Stomach (tissue), 9 donors: ENCODE results near the gene SPEM2. TPM values are rescaled to one million over a fixed set of nuclear protein-coding genes. Genes with fewer than 3 reads are reported as not detected.

ENCODE experiments used
- DNase-seq, 2 donors: peaks; one replicate each; pipeline versions ENCODE4 v3.0.0 to v3.0.0-alpha.2; 2013 to 2019
- H3K27ac ChIP-seq, 5 donors: fragments of 200-600 bp in 4 of 5; sonication (generic) in 4 of 5; one replicate each; pipeline ENCODE4 v1.5.1; 2013 to 2019; ENCODE audit warnings: mild to moderate bottlenecking in 1 of 5, moderate library complexity in 1 of 5
- H3K27me3 ChIP-seq, 3 donors: fragments of 200-600 bp; sonication (generic); one replicate each; pipeline ENCODE4 v1.5.1; 2017 to 2019; ENCODE audit warnings: mixed run types in 1 of 3
- H3K36me3 ChIP-seq, 4 donors: fragments of 200-600 bp; sonication (generic); 1 replicate in 3 of 4; 2 replicates in 1 of 4; pipeline ENCODE4 v1.5.1; 2016 to 2019
- H3K4me1 ChIP-seq, 4 donors: fragments of 200-600 bp; sonication (generic); one replicate each; pipeline ENCODE4 v1.5.1; 2016 to 2019
- H3K4me3 ChIP-seq, 4 donors: fragments of 200-600 bp; sonication (generic) in 3 of 4; one replicate each; pipeline ENCODE4 v1.5.1; 2016 to 2019; ENCODE audit warnings: mild to moderate bottlenecking in 1 of 4
- H3K9me3 ChIP-seq, 4 donors: fragments of 200-600 bp; sonication (generic); one replicate each; pipeline ENCODE4 v1.5.1; 2016 to 2019
- EP300 ChIP-seq: sonication (generic); formaldehyde crosslinking; IDR thresholded peaks from one replicate; pipeline ENCODE4 v1.6.1; 2017; ENCODE audit warnings: antibody characterized with exemption
- POLR2A ChIP-seq, 4 donors: fragments of 450-650 bp; IDR thresholded peaks; one replicate each; pipeline ENCODE4 v1.6.1; 2016; ENCODE audit warnings: antibody characterized with exemption in 4 of 4, control low read depth in 2 of 4, mild to moderate bottlenecking in 1 of 4, moderate library complexity in 1 of 4
- POLR2AphosphoS5 ChIP-seq, 3 donors: sonication (generic); formaldehyde crosslinking; IDR thresholded peaks; one replicate each; pipeline ENCODE4 v1.6.1; 2016; ENCODE audit warnings: antibody characterized with exemption in 3 of 3
- WGBS, 5 donors: extraction: QIAGEN DNeasy Blood & Tissue Kit in 3 of 5; methylation state at CpG; one replicate each; pipeline versions ENCODE4 v1.1.5 to v1.1.7; 2013 to 2018; 5-methylcytosine and 5-hydroxymethylcytosine counted together
- intact Hi-C: fragments of 100-400 bp; cut with DNase I; formaldehyde crosslinking; loops from one replicate; pipeline ENCODE4 v1.15.1; 2023; ENCODE audit warnings: low total_unique reads
- polyA plus RNA-seq, 3 donors: library from polyadenylated mRNA; stranded (reverse); fragments of 200-250 nt; gene quantifications; one replicate each; pipeline ENCODE4 v1.2.3, GENCODE V29; 2013
- total RNA-seq, 5 donors: library from RNA; depleted of rRNA; stranded (reverse); fragments of >200 nt; gene quantifications; one replicate each; pipeline versions ENCODE4 v1.1.0 to v1.2.3, GENCODE V29; 2014 to 2016
- TF ChIP-seq, protein P1 (sequence below), 7 experiments: fragments of 450-650 bp in 4 of 7; fragments of 200-600 bp in 3 of 7; sonication (generic) in 3 of 7; IDR thresholded peaks; one replicate each; pipeline ENCODE4 v1.5.1; 2016 to 2019; ENCODE audit warnings: antibody characterized with exemption in 7 of 7, control low read depth in 2 of 7, mild to moderate bottlenecking in 1 of 7
- donor health status: healthy with polysubstance abuse.
- donor health status: Bipolar disorder and iron deficiency.
- donor health status: healthy.

Gene SPEM2
- total and polyA plus RNA-seq, 8 donors = not detected

DNA sequence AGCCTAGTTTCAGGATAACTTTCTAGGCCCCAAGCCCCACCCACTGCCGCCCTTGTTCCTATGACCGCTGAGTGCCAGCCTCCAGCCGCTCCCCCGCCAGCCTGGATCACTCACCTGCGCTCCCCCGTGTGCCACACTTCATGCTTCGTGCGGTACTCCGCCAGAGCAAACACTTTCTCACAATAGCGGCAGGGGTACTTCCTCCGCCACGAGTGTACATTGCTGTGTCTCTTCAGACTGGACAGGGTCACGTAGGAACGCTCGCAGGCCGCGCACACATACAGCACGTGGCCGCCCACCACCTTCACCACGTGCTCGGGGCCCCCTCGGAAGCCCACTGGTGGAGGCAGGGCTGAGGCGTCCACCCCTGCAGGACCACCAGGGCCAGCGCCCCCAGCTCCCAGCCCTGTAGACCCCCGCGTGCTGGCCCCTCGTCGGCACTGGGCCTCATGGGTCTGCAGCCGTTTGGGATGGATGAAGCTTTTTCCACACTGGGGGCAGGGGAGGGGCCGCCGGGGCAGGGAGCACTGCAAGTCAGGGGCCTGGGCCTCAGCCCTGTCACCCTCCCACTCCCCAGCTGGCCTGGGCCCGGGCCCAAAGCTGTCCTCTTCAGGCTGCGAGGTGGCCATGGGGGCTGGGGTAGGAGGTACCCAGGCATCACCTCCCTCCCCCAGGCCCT, 40.3 kb downstream of the SPEM2 start:
- no peak overlapping the region for H3K4me3 ChIP-seq
- peak overlapping the region in 4 of 5 donors; percentile 38 to 70 (median 62) for H3K27ac ChIP-seq
- H3K4me1 ChIP-seq = peaks cover 18 to 53% (median 35%) of the 10 kb centered on the region in 4 donors
- 83 to 92% (median 90%) methylated on average over 26 to 33 of the region's 33 CpGs for WGBS, 5 donors
- intact Hi-C loops = no loop called here
- DNase-seq = no peak
- no peaks in the 10 kb centered on the region for H3K27me3 ChIP-seq
- no peaks in the 10 kb centered on the region for H3K9me3 ChIP-seq
- TF ChIP-seq EP300 (no peak), POLR2A (IDR thresholded peaks at IDR 0.05) (no peak), POLR2AphosphoS5 (IDR thresholded peaks at IDR 0.05) (no peak)
- TF ChIP-seq, protein P1, sequence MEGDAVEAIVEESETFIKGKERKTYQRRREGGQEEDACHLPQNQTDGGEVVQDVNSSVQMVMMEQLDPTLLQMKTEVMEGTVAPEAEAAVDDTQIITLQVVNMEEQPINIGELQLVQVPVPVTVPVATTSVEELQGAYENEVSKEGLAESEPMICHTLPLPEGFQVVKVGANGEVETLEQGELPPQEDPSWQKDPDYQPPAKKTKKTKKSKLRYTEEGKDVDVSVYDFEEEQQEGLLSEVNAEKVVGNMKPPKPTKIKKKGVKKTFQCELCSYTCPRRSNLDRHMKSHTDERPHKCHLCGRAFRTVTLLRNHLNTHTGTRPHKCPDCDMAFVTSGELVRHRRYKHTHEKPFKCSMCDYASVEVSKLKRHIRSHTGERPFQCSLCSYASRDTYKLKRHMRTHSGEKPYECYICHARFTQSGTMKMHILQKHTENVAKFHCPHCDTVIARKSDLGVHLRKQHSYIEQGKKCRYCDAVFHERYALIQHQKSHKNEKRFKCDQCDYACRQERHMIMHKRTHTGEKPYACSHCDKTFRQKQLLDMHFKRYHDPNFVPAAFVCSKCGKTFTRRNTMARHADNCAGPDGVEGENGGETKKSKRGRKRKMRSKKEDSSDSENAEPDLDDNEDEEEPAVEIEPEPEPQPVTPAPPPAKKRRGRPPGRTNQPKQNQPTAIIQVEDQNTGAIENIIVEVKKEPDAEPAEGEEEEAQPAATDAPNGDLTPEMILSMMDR (IDR thresholded peaks at IDR 0.05) = no peak
- H3K36me3 ChIP-seq = peaks cover 20 to 63% (median 55%) of the 10 kb centered on the region in 4 donors

DNA sequence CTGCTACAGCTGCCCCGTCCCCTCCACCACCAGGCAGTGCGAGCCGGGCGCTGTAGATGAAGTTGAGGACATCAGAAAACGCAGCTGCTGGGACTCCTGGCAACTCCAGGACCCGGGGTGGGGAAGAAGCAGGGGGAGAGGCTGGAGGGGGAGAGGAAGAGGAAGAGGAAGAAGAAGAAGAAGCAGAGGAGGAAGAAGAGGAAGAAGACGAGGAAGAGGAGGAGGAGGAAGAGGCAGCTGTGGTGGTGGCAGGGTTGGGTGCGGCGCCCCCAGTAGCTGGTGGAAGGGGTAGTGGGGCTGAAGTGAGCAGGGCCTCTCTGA, 40.9 kb downstream of the SPEM2 start:
- TF ChIP-seq EP300 (no peak), POLR2AphosphoS5 (IDR thresholded peaks at IDR 0.05) (no peak), POLR2A (IDR thresholded peaks at IDR 0.05) (no peak)
- TF ChIP-seq, protein P1 (IDR thresholded peaks at IDR 0.05) = no peak
- no peak for DNase-seq
- Histone ChIP-seq H3K4me1 (peaks cover 20 to 58% (median 39%) of the 10 kb centered on the region in 4 donors), H3K9me3 (no peaks in the 10 kb centered on the region), H3K4me3 (no peak overlapping the region), H3K36me3 (peaks cover 20 to 58% (median 55%) of the 10 kb centered on the region in 4 donors), H3K27ac (peak overlapping the region in 4 of 5 donors; percentile 38 to 70 (median 62)), H3K27me3 (no peaks in the 10 kb centered on the region)
- intact Hi-C loops = no loop called here
- 77 to 91% (median 88%) methylated on average over 9 of the region's 9 CpGs for WGBS, 5 donors

GRCh38 chr17:7466639-7467341, 41.4 kb downstream of the SPEM2 start:
- H3K4me3 ChIP-seq = no peak overlapping the region
- whole genome bisulfite sequencing, 5 donors = 67 to 83% (median 82%) methylated on average over 15 to 16 of the region's 16 CpGs
- H3K27ac ChIP-seq = peak overlapping the region in 4 of 5 donors; percentile 38 to 70 (median 62)
- H3K4me1 ChIP-seq = peaks cover 25 to 63% (median 43%) of the 10 kb centered on the region in 4 donors
- peak; percentile 47 to 60 for DNase-seq
- intact Hi-C loops = no loop called here
- H3K9me3 ChIP-seq = no peaks in the 10 kb centered on the region
- H3K27me3 ChIP-seq = no peaks in the 10 kb centered on the region
- peaks cover 20 to 56% (median 53%) of the 10 kb centered on the region in 4 donors for H3K36me3 ChIP-seq
- TF ChIP-seq POLR2AphosphoS5 (IDR thresholded peaks at IDR 0.05) (peak in 1 of 3 donors; percentile 32), EP300 (no peak), POLR2A (IDR thresholded peaks at IDR 0.05) (no peak)

DNA sequence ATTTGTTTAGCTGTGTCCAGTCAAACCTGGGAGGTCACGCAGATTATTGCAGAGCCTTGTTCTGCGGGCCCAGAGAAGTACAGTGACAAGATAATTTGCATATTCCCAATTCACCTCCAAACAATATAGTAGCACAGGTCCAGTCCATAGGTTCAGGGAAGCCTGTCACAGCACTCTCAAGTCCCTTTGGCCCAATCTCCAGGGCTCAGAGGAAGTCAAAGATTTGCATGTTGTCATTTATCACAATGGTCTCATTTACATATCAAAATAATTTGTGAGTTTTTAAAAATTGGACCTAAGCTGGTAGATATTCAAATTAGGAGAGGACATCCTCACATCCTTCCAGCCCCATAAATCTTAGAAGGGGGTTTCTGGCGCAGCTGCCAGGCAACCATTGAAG, 42.1 kb downstream of the SPEM2 start:
- WGBS, 5 donors = 83 to 93% (median 84%) methylated on average over 3 of the region's 3 CpGs
- Histone ChIP-seq H3K27ac (peak overlapping the region in 4 of 5 donors; percentile 38 to 70 (median 62)), H3K4me3 (no peak overlapping the region), H3K9me3 (no peaks in the 10 kb centered on the region), H3K4me1 (peaks cover 28 to 70% (median 50%) of the 10 kb centered on the region in 4 donors), H3K36me3 (peaks cover 15 to 49% (median 46%) of the 10 kb centered on the region in 4 donors), H3K27me3 (no peaks in the 10 kb centered on the region)
- intact Hi-C loops = no loop called here
- no peak for DNase-seq
- TF ChIP-seq, protein P1 (IDR thresholded peaks at IDR 0.05) = no peak
- TF ChIP-seq EP300 (no peak), POLR2A (IDR thresholded peaks at IDR 0.05) (no peak), POLR2AphosphoS5 (IDR thresholded peaks at IDR 0.05) (no peak)
